CD14-positive monocyte (primary cell): ENCODE data around the gene SETX. TPM values are rescaled to one million over a fixed set of nuclear protein-coding genes. Genes with fewer than 3 reads are reported as not detected.
A peak's percentile ranks its signal among the peaks of the same experiment; 100 is the strongest.

Experiments used
- DNase-seq, 3 donors: peaks; one replicate each; pipeline ENCODE4 v3.0.0-alpha.2; 2011 to 2022
- H2AFZ ChIP-seq: 2 replicates; pipeline ENCODE4 v1.6.0; 2012; ENCODE audit warnings: mild to moderate bottlenecking, low read depth, low read length, inconsistent platforms; ENCODE audit not compliant: insufficient read depth, poor library complexity, severe bottlenecking
- H3K27ac ChIP-seq, 2 donors: 1 replicate in 1 of 2; 2 replicates in 1 of 2; pipeline ENCODE4 v1.5.1; 2012 to 2013; ENCODE audit warnings: low read length in 2 of 2, control low read depth in 1 of 2, inconsistent platforms in 1 of 2, low read depth in 1 of 2, mild to moderate bottlenecking in 1 of 2
- H3K27me3 ChIP-seq, 2 donors: one replicate each; pipeline versions ENCODE4 v1.6.0 to v1.6.1; 2011 to 2013; ENCODE audit warnings: low read length in 2 of 2; ENCODE audit not compliant: control insufficient read depth in 2 of 2, insufficient read depth in 2 of 2
- H3K36me3 ChIP-seq, 2 donors: replicated peaks in 1 of 2; 1 replicate in 1 of 2; 2 replicates in 1 of 2; pipeline versions ENCODE4 v1.5.1 to v1.6.1; 2012 to 2013; ENCODE audit warnings: low read length in 2 of 2, control low read depth in 1 of 2, inconsistent platforms in 1 of 2, mild to moderate bottlenecking in 1 of 2; ENCODE audit not compliant: insufficient read depth in 2 of 2, control insufficient read depth in 1 of 2
- H3K4me1 ChIP-seq, 2 donors: 1 replicate in 1 of 2; 2 replicates in 1 of 2; pipeline versions ENCODE4 v1.5.1 to v1.6.1; 2012 to 2013; ENCODE audit warnings: low read length in 2 of 2, control low read depth in 1 of 2, inconsistent platforms in 1 of 2, mild to moderate bottlenecking in 1 of 2, moderate library complexity in 1 of 2; ENCODE audit not compliant: insufficient read depth in 2 of 2, control insufficient read depth in 1 of 2
- H3K4me2 ChIP-seq: replicated peaks from 2 replicates; pipeline ENCODE3; 2012; ENCODE audit warnings: low read length, moderate library complexity, mild to moderate bottlenecking; ENCODE audit not compliant: poor library complexity, severe bottlenecking; ENCODE audit errors: extremely low read depth
- H3K4me3 ChIP-seq, 3 experiments: fragments of 200-600 bp in 1 of 3; sonication (generic) in 1 of 3; replicated peaks in 1 of 3; 1 replicate in 2 of 3; 2 replicates in 1 of 3; pipeline ENCODE4 v1.5.1; 2011 to 2013; ENCODE audit warnings: low read length in 3 of 3, mild to moderate bottlenecking in 3 of 3, control low read depth in 2 of 3, low read depth in 2 of 3, inconsistent platforms in 1 of 3, moderate library complexity in 1 of 3
- H3K79me2 ChIP-seq: 2 replicates; pipeline ENCODE4 v1.6.0; 2012; ENCODE audit warnings: mild to moderate bottlenecking, control low read depth, inconsistent platforms, low read length, moderate library complexity; ENCODE audit not compliant: insufficient read depth
- H3K9ac ChIP-seq: 2 replicates; pipeline ENCODE4 v1.6.0; 2017; ENCODE audit warnings: low read length, mild to moderate bottlenecking; ENCODE audit not compliant: insufficient read depth, poor library complexity, severe bottlenecking
- H3K9me3 ChIP-seq, 2 donors: replicated peaks in 1 of 2; 1 replicate in 1 of 2; 2 replicates in 1 of 2; pipeline versions ENCODE4 v1.5.1 to v1.6.1; 2012 to 2013; ENCODE audit warnings: low read length in 2 of 2, control low read depth in 1 of 2; ENCODE audit not compliant: control insufficient read depth in 1 of 2, insufficient read depth in 1 of 2
- H4K20me1 ChIP-seq: 2 replicates; pipeline ENCODE4 v1.6.0; 2012; ENCODE audit warnings: mild to moderate bottlenecking, low read length, control low read depth, moderate library complexity; ENCODE audit not compliant: insufficient read depth
- H3K27ac Mint-ChIP-seq, 7 donors: one replicate each; pipeline ENCODE4 v1.8.0; 2020; ENCODE audit warnings: mild to moderate bottlenecking in 7 of 7, mixed read lengths in 7 of 7, moderate library complexity in 6 of 7, inconsistent platforms in 2 of 7
- H3K27me3 Mint-ChIP-seq, 3 donors: one replicate each; pipeline ENCODE4 v1.8.0; 2021 to 2022; ENCODE audit warnings: low read depth in 3 of 3, mild to moderate bottlenecking in 3 of 3, mixed read lengths in 3 of 3, moderate library complexity in 3 of 3, inconsistent platforms in 1 of 3
- H3K36me3 Mint-ChIP-seq, 2 donors: one replicate each; pipeline ENCODE4 v1.8.0; 2020; ENCODE audit warnings: mixed read lengths in 2 of 2, inconsistent platforms in 1 of 2, mild to moderate bottlenecking in 1 of 2
- H3K4me1 Mint-ChIP-seq: one replicate; pipeline ENCODE4 v1.8.0; 2020; ENCODE audit warnings: mild to moderate bottlenecking, mixed read lengths
- H3K4me3 Mint-ChIP-seq, 2 donors: one replicate each; pipeline ENCODE4 v1.8.0; 2020; ENCODE audit warnings: mild to moderate bottlenecking in 2 of 2, mixed read lengths in 2 of 2, moderate library complexity in 1 of 2
- H3K9me3 Mint-ChIP-seq, 7 donors: one replicate each; pipeline ENCODE4 v1.8.0; 2020 to 2022; ENCODE audit warnings: mixed read lengths in 7 of 7, mild to moderate bottlenecking in 6 of 7, moderate library complexity in 6 of 7, inconsistent platforms in 2 of 7
- WGBS: methylation state at CpG from one replicate; pipeline ENCODE4 v1.1.5; 2013; ENCODE audit warnings: missing lambda C conversion rate; ENCODE audit not compliant: insufficient coverage; 5-methylcytosine and 5-hydroxymethylcytosine counted together
- intact Hi-C, 2 donors: fragments of 100-400 bp; cut with micrococcal nuclease; formaldehyde crosslinking; loops; one replicate each; pipeline versions ENCODE4 v1.15.0 to v1.15.1; 2023
- polyA plus RNA-seq, 3 donors: library from polyadenylated mRNA; depleted of rRNA in 1 of 3; unstranded in 2 of 3; stranded (reverse) in 1 of 3; fragments of 300-500 nt in 2 of 3; fragments of >200 nt in 1 of 3; fragmentation: Illumina TruSeq in 2 of 3; gene quantifications; 1 replicate in 2 of 3; 2 replicates in 1 of 3; pipeline ENCODE4 v1.2.3, GENCODE V29; 2012 to 2021
- TF ChIP-seq, protein P1 (sequence below): fragments of 200-600 bp; IDR thresholded peaks from one replicate; pipeline ENCODE4 v1.8.0; 2022; ENCODE audit warnings: antibody characterized with exemption, mild to moderate bottlenecking

Gene SETX
- polyA plus RNA-seq, 3 donors = 18.4 to 31.7 (median 24.2) TPM

DNA sequence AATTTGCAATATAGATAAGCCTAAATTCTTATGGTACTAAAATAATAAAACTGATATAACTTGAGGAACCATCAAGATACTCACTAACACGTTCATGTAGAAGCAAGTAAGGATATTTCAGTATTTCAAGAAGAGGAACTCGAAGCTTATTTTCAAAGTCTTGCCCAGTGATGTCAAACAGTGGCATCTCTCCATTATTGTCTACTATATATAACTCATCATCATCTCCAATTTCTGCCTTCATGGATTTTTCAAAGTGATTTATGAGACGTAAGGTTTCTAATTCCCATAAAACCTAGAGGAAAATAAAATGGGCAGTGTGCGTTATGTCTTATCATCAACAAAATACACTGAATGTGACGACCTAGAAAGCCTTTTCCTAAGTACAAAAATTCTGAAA, 8.6 kb downstream of the SETX start:
- peak overlapping the region in 1 of 2 donors; percentile 9 for H3K27ac ChIP-seq
- peaks cover 100% of the 10 kb centered on the region for H4K20me1 ChIP-seq
- no CpG with 5 or more reads among the region's 5 CpGs for WGBS

DNA sequence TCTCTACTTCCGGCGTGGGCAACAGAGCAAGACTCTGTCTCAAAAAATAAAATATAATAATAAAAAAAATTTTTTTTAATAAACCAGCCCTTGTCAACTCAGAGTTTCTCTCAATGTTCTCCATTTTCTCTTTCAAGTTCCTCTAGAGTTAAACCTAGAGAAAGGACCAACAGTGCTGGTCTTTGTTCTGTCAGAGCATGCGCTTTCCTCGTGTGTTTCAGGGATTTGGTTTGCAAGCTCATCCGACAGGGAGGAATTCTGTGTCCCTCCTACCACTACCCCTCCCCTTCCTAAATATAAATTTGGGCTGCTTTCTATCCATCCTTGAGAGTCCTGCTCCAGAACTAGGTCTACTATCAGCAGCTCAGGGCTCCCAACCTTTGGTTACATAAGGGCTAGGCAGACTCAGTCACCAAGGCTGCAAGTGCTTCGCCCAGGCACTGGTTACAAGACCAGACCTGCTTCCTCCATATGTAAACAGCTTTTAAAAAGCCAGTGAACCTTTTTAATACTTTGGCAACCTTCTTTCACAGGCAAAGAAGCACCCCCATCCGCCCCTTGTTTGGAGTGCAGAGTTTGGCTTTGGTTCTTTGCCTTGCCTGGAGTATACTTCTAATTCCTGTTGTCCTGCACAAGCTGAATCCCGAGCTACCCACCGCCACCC, 13.5 kb downstream of the SETX start:
- peaks cover 100% of the 10 kb centered on the region for H4K20me1 ChIP-seq
- no peak overlapping the region for H3K4me3 ChIP-seq
- Mint-ChIP-seq H3K9me3 (no peaks in the 10 kb centered on the region), H3K27me3 (no peaks in the 10 kb centered on the region), H3K27ac (peak overlapping the region in 2 of 7 donors; percentile 48 to 84), H3K4me3 (no peak overlapping the region), H3K36me3 (peaks cover 80 to 100% of the 10 kb centered on the region in 2 donors), H3K4me1 (no peaks in the 10 kb centered on the region)
- WGBS = 92% methylated on average over 2 of the region's 9 CpGs
- intact Hi-C loops = loop anchor here in 1 of 2 donors (5.0 kb wide), 1 partner anchor 39 kb away; no protein-coding TSS in a partner anchor
- H3K9me3 ChIP-seq = no peaks in the 10 kb centered on the region
- H3K4me1 ChIP-seq = no peaks in the 10 kb centered on the region
- no peak overlapping the region for H3K27ac ChIP-seq
- no peak overlapping the region for H3K4me2 ChIP-seq
- peaks cover 97 to 99% of the 10 kb centered on the region in 2 donors for H3K36me3 ChIP-seq
- TF ChIP-seq, protein P1, sequence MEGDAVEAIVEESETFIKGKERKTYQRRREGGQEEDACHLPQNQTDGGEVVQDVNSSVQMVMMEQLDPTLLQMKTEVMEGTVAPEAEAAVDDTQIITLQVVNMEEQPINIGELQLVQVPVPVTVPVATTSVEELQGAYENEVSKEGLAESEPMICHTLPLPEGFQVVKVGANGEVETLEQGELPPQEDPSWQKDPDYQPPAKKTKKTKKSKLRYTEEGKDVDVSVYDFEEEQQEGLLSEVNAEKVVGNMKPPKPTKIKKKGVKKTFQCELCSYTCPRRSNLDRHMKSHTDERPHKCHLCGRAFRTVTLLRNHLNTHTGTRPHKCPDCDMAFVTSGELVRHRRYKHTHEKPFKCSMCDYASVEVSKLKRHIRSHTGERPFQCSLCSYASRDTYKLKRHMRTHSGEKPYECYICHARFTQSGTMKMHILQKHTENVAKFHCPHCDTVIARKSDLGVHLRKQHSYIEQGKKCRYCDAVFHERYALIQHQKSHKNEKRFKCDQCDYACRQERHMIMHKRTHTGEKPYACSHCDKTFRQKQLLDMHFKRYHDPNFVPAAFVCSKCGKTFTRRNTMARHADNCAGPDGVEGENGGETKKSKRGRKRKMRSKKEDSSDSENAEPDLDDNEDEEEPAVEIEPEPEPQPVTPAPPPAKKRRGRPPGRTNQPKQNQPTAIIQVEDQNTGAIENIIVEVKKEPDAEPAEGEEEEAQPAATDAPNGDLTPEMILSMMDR = no peak
- H3K79me2 ChIP-seq = peaks cover 68% of the 10 kb centered on the region
- H3K27me3 ChIP-seq = no peaks in the 10 kb centered on the region
- no peak overlapping the region for H3K9ac ChIP-seq
- DNase-seq = no peak
- no peak overlapping the region for H2AFZ ChIP-seq

More for the DNA sequence above, 8.6 kb downstream of the SETX start:
- H2AFZ ChIP-seq = no peak overlapping the region
- Mint-ChIP-seq H3K27ac (no peak overlapping the region), H3K27me3 (no peaks in the 10 kb centered on the region), H3K36me3 (peaks cover 70 to 91% of the 10 kb centered on the region in 2 donors), H3K4me3 (no peak overlapping the region), H3K9me3 (no peaks in the 10 kb centered on the region), H3K4me1 (peaks cover 13% of the 10 kb centered on the region)
- peaks cover 87% of the 10 kb centered on the region for H3K79me2 ChIP-seq
- no peak overlapping the region for H3K9ac ChIP-seq
- H3K4me1 ChIP-seq = peaks cover 14 to 16% of the 10 kb centered on the region in 2 donors
- intact Hi-C loops = no loop called here
- H3K4me3 ChIP-seq = no peak overlapping the region
- DNase-seq = no peak
- no peaks in the 10 kb centered on the region for H3K9me3 ChIP-seq
- TF ChIP-seq, protein P1 = no peak
- no peak overlapping the region for H3K4me2 ChIP-seq
- H3K27me3 ChIP-seq = no peaks in the 10 kb centered on the region
- peaks cover 88 to 92% of the 10 kb centered on the region in 2 donors for H3K36me3 ChIP-seq
